HG02678 (cell line): ENCODE results near the gene PZP.
"Not testable (repeated sequence)": the region's sequence is repeated elsewhere in the genome, so short reads cannot be mapped to it uniquely, and the experiment has no call there.

Experiments used
- ATAC-seq: cut with Tn5 transposase; IDR thresholded peaks from one replicate; pipeline ENCODE4 v1.9.1; 2021; ENCODE audit warnings: mild to moderate bottlenecking, moderate library complexity; ENCODE audit not compliant: unreplicated experiment

PZP gene

DNA sequence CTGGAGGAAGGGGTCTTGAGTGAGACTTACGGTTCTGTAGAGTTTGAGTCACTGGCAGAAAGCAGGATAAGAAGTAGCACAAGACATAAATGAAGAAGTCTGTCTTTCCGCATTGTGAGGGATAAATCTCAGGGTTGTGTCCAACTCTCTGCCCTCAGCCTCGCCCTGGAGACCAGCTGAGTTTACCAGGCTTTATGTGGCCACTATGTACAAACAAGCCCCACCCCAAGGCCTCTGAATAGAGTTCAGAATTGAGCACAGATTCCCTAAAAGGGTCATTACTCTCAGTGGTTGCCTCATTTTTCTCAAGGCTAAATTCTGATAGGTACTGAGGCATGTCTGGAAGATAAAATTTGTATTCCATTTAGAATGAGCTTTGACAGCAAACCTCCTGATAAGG lies at the start of gene PZP:
PZP (minus strand) TSS at position 167 of the 400 bp plus-strand sequence; CDS start at position 113, 54 bp downstream.
- ATAC-seq: no peak

DNA sequence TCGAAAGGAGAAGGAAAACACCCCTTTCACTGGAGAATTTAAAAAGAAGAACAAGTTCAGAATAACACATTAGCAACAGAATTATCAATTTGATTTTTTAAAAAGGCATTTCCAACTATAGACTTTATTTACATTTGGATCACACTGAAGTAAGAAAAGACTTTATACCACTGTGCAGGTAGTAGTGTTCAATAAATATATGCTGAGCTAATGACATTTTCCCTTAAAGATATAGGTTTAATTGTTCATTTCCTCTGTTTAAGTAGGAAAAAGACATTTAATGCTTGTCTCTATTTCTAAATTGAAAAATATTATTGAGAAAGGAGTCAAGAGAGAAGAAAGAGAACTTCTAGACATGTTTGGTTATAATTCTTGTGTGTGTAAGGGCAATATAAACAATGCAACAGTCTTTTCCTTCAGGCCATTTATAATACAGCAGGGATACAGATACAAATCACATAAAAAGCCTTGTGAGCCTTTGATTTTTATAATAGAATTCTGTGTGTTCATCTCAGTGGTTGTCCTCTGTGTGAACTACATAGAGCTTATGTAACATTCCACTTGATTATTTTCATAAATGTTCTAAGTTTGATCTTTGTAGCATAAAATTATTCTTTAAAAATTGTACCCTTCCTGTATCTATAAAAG lies 48.7 kb upstream of the PZP start:
- ATAC-seq: no peak

DNA sequence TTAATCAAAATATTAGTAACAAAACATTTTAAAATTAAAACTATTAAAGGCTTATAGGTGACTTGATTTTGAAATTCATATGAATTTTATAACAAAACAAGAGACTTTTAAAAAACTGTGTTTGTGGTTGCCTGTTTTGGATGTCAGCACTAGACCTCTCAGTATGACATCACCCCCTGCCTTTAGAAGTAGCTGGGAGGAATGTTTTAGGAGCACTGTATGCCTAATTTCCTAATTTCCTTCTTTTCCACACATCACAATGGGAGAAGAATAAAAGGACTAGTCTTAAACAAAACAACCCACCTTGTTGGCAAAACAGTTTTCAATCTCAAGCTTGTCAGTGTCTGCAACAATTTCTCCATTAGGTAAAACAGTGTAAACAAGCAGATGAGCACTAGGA lies 48.1 kb upstream of the PZP start:
- no peak for ATAC-seq

DNA sequence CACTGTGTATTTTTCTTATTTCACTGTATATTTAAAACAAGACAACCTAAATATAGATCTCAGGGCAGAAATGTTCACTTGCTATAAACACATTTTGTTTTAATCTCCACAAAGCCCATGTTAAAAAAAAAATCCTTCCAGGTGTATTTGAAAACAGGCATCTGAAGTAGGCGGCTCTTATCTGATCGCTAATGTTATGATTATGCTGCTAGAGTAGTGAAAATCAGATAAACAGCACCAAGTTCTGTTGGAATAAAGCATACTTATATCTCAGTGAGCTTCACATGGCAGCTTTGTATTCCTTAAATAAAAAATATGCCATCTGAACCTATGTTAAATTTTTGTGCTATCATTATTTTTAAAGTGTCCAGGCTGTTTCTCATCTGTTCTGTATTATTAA lies 47.6 kb upstream of the PZP start:
- ATAC-seq: no peak

DNA sequence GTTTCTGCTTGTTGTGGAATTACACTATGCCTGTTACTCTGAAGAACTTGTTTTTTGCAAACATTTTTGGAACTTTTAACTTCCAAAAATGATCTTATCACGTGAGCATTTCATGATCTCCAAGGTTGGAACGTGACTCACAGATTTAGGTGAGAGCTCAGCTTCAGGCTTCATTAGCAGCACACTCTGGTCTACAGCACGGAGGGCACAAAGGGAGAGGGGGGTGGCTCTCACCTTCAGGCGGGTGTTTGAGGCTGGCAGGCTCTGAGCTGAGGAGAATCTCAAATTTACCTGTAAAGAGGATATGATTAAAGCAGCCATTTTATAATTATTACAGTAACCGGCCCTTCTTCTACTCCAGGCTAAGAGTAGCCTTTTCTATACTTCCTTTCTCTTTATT lies 45.3 kb upstream of the PZP start:
- ATAC-seq: no peak

DNA sequence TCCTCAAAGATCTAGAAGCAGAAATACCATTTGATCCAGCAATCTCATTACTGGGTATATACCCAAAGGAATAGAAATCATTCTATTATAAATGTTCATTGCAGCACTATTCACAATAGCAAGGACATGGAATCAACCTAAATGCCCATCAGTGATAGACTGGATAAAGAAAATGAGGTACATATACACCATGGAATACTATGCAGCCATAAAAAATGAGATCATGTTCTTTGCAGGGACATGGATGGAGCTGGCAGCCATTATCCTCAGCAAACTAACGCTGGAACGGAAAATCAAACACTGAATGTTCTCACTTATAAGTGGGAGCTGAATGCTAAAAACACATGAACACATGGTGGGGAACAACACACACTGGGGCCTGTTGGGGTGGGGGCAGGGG lies 44.6 kb upstream of the PZP start:
- not testable (repeated sequence) for ATAC-seq

DNA sequence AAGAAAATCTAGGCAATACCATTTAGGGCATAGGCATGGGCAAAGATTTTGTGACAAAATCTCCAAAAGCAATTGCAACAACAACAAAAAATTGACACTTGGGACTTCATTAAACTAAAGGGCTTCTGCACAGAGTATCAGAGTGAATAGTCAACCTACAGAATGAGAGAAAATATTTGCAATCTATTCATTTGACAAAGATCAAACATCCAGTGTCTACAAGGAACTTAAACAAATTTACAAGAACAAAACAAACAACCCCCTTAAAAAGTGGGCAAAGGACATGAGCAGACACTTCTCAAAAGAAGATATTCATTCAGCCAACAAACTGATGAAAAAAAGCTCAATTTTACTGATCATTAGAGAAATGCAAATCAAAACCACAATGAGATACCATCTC lies 44.1 kb upstream of the PZP start:
- ATAC-seq: no peak

DNA sequence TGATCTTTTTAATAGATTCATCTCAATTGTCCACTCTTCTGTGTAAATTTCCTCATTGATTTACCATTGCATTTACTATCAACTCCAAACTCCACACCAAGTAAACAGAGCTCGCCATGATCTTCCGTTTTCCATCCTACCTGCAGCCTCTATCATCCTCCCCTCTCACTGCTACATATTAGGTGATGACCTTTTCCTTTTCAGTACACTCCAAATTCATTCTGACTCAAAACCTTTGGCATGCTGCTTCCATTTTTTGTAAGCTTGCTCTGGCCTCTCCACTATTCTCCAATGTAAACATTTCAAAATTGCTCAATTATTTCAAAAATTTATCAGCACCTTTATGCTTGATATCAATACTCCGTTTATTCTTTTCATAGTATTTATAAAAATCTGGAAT lies 40.2 kb upstream of the PZP start:
- ATAC-seq: no peak

DNA sequence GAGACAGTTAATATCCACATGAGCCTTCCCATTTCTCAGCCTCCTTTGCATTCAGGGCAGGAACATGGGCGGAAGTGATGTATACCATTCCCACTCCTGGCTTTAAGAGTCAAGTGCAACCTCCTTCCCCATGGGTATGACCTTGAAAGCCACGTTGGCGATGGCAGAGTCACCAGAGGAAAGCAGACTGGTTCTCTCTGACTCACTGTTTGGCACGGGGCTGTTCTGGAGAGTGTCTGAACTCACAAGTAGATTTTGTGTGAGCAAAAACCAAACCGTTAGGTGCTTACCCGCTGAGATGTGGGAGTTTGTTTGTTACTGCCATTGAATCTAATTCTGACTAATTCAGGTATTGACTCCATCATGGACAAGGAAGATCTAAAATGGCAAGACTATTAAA lies 36.7 kb upstream of the PZP start:
- no peak for ATAC-seq

DNA sequence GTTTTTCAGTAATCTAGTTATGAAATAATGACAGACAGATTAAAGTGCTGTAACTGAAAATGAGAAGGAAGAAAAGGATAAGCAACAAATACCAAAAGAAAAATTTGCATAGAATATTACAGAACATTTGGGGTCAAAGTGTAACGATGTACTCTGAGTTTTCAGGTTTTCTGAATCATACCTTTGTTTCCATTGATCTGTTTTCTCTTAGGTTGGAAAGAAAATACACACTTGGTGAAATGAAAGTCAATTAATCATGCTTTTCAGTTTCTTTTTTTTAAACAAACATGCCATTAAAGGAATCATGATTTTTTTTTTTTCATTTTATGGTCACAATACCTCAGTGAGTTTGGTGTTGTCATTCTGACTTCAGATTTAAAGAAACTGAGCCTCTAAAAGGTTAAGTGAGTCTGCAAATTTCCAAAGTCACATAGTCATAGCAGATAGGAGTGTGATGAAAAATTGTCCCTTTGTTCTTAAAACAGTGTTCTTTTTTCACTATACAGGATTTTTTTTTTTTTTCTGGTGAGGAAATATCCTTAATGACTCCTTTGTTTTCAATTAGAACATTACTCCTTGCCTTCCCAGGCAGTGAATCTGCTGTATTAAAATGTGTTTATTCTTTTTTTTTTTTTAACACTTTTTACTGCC lies 35.9 kb upstream of the PZP start:
- ATAC-seq: no peak

DNA sequence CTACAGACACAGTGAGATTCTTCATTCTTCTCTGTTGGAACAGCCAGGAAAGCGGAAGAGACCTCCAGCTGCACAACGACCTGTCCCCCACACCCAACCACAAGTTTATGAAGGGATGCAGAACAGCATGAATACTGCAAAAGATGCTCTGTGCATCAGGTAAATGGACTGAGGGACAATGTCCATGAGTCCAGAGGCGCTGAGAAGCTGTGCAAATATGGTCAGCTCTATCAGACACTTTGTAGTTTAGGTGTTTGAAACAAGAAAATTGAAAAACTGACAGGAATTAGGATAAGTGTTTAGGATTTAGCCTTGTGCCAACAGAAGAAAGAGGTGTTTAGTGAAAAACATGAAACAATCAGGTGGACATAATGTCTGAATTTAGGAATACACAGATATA lies 33.1 kb upstream of the PZP start:
- no peak for ATAC-seq

DNA sequence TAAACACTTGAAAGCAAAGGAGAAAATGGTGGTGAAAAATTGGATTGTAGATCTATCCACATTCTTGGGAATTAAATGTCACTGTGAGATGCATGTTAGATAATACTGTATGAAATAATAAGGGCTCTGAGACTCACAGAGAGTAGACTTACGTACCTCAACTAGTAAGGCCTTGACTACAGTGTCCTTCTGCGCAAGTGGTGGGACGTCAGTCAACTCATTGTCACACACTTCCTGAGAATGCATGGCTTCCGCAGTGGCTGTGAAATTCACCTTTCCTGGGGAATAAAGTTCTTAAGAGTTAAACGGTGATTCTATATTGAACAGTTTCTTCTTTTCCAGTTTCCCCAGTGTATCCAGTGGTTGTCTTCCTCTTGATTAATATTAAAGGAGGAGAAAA lies 32.6 kb upstream of the PZP start:
- ATAC-seq: no peak

DNA sequence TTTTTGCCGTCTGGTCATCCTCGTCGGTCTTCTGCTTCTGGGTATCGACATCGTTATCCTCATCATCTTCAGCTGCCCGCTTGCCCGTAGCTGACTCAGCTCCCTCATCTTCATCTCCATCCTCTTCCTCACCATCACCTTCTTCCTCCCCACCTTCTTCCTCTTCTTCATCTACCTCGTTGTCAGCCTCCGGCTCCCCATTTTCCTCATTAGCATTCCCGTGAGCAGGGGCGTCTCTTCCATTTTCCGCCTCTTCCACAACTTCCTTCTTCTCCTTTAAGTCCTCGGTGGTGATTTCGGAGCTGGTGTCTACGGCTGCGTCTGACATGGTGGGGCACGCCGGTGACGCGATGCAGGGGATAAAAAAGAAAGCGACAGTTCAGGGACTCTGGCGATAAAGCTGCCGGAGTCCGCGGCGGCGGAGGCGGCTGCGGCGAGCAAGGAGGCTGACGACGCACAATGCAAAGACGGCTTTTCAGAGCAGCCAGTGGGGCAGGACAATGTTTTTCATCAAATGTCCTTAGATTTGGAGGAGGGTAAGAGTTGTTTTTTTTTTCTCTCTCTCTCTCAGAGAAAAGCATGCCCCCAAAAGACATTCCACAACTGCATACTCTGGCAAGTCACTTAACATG lies 31.9 kb upstream of the PZP start:
- not testable (repeated sequence) for ATAC-seq

DNA sequence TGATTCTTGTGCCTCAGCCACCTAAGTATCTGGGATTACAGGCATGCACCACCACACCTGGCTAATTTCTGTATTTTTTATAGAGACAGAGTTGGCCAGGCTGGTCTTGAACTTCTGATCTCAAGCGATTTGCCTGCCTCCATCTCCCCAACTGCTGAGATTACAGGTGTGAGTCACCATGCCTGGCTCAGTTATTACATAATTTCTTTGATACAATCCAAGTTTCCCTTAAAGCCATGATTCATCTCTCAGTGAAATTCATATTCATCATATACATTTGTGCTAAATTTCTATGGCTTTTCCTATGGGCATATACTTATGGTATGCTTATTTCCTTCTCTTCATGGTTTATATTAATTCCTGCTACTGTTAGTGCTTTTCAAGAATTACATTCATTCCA lies 29.1 kb upstream of the PZP start:
- no peak for ATAC-seq

DNA sequence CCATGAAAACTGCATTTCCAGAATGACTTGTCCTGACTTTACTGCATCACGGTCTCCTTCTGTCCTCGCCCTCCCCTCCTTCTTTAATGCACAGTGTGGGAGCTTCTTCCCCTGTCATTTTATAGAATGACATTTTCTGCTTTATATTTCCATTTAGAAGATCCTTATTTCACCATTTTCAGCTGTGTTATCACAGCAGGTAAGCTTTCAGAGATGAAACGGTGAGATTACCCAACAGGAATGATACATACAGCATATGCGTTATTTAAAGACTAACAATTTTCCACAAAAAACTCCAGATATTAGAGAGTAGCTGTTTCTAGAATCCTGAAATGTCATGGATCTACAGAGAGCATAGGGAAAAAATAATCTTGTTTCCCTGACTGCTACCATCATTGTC lies 27.3 kb upstream of the PZP start:
- no peak for ATAC-seq

DNA sequence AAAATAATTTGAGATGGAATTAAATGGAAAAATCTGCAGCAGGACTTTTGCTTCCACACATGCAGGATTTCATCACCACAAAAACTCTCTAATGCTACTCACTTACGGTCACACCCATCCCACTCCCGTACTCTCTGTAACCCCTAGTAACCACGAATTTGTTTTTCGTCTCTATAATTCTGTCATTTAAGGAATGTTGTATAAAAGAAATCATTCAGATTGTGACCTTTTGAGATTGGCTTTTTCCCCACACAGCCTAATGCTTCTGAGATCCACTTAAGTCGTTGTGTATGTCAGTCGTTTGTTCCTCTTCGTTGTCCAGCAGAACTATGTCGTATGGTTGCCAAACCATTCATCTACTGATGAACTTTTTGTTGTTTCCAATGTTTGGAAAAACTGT lies 19.8 kb upstream of the PZP start:
- ATAC-seq: no peak

DNA sequence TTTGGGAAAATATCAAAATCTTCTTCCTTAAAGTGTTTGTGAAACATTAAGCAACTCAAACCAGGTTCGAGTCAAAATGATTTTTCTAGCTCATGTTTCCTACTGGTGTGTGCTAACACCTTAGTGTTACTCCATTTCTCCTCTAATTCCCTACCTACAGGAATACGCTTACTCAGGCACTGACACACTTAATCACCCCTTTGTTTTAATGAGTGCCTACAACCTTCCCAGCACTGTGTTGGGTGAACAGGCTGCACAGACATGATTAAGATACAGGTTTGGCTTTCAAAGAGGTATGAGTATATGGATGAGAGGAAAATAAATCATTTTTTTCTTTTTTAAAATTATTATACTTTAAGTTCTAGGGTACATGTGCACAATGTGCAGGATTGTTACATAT lies 15.6 kb upstream of the PZP start:
- ATAC-seq: no peak

DNA sequence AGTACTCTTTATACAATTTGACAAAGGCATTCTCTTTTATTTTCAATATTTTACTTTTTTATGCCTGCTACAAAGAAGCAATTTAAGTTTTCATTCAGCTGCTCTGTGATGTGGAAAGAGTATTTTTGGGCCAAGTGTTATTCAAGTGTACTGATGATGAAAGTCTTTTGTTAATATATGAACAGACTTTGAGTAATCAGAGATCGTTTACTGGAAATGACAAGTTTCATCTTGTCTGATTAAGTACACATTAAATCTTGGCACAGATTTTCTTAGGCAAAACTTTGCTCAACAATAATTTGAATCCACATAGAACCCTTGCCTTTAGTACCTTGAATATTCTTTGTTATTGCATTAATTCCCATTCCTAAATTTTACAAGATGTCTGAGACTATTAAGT lies 13.3 kb upstream of the PZP start:
- no peak for ATAC-seq

DNA sequence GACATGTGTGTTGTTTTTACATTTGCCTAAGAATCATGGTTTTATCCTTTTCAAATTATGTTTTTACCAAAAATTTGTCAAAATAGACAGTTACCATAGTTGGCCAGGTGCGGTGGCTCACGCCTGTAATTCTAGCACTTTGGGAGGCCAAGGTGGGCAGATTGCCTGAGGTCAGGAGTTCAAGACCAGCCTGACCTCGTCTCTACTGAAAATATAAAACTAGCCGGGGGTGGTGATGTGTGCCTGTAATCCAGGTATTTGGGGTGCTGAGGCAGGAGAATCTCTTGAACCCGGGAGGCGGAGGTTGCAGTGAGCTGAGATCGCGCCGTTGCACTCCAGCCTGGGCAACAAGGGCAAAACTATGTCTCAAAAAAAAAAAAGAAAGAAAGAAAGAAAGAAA lies 12.8 kb upstream of the PZP start:
- ATAC-seq: not testable (repeated sequence)

DNA sequence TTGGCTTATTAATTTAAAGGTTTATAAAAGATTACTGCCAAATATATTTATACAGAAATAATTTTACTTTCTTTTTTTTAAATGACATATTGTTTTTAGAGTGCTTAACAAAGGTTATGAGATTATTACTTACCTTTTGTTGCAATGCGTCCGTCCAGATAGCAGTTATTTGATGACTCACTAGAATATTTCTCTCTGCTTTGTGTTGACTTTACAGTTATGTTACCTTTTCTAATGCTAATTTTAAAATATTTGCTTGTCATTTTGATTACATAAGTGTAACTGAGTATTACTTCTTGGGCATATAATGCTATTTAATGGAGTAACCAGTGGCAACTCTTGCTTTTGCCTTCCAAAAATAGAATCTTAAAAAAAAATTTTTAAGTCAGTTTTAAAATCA lies 6.3 kb upstream of the PZP start:
- no peak for ATAC-seq

DNA sequence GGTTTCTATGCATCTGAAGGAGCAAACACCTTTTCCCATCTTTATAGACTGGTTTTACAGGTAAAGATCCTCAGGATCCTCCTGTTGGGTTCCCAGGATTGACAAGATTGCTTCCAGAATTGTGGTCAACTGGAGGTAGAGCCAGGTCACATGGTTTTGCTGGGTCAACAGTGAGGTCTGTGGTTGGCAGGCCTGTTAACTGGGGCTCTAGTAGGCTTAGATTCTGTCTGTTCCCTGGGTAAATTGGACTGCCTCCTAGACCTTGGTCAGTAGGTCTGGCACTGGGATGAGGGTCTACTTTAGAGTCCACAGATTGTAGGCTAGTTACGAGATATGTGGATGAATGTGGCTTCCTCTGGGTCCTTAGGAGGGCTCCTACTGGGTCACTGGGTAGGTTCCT lies 3.5 kb upstream of the PZP start:
- ATAC-seq: no peak

DNA sequence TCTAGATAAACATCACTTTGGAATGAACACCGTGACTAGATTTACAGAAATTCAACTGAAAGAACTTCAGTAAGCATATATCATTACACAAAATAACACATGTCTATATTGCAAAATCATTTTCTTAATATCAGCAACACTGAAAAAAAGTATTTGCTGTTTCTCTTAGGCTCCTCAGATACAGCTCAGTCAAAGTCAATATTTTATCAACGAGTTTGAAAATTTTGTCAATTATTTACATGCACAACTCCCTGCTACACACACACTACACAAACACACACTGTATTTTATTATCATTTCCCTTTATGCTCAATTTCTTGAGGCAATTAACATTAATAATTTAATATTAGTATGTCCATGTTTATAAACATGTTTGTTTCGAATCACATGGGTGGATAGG lies 3.8 kb downstream of the PZP start:
- ATAC-seq: no peak

DNA sequence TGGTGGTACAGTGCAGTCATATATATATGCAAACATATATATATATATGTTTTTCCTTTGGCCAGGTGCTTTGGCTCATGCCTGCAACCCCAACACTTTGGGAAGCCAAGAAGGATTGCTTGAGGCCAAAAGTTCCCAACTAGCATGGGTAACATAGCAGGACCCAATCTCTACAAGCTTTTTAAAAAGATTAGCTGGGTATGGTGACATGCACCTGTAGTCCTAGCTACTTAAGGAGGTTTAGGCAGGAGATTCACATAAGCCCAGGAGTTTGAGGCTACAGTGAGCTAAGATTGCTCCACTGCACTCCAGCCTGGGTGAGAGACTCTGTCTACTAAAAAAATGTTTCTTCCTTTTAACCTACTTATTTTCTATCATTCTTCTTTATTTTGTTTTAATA lies 10.2 kb downstream of the PZP start:
- no peak for ATAC-seq
